ENCODE measurements around the gene THY1. TPM values are rescaled to one million over a fixed set of nuclear protein-coding genes. Genes with fewer than 3 reads are reported as not detected.
"Not testable (repeated sequence)": the region's sequence is repeated elsewhere in the genome, so short reads cannot be mapped to it uniquely, and the experiment has no call there.

Gene THY1
- total RNA-seq, 1 donor from 2014 or later, result 121 TPM

DNA sequence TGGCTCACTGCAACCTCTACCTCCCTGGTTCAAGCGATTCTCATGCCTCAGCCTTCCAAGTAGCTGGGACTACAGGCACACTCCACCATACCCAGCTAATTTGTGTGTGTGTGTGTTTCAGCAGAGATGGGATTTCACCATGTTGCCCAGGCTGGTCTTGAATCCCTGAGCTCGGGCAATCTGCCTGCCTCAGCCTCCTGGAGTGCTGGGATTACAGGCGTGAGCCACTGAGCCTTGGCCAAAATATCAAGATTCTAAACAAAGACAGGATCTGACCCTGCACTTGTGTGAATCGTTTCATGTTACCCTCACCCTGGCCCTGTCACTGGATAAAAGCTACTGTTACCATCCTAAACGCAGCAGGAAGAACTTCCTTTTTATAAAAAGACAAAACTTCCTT is 15.6 kb upstream of the THY1 start:
- no peaks in the 10 kb centered on the region for H3K36me3 Mint-ChIP-seq
- H3K9me3 Mint-ChIP-seq, result peaks cover 6% of the 10 kb centered on the region
- no peak overlapping the region for H3K27ac Mint-ChIP-seq
- no peaks in the 10 kb centered on the region for H3K27me3 Mint-ChIP-seq (ENCODE audit: low read depth)
- H3K4me3 Mint-ChIP-seq, result no peak overlapping the region
- TF ChIP-seq, protein P1, sequence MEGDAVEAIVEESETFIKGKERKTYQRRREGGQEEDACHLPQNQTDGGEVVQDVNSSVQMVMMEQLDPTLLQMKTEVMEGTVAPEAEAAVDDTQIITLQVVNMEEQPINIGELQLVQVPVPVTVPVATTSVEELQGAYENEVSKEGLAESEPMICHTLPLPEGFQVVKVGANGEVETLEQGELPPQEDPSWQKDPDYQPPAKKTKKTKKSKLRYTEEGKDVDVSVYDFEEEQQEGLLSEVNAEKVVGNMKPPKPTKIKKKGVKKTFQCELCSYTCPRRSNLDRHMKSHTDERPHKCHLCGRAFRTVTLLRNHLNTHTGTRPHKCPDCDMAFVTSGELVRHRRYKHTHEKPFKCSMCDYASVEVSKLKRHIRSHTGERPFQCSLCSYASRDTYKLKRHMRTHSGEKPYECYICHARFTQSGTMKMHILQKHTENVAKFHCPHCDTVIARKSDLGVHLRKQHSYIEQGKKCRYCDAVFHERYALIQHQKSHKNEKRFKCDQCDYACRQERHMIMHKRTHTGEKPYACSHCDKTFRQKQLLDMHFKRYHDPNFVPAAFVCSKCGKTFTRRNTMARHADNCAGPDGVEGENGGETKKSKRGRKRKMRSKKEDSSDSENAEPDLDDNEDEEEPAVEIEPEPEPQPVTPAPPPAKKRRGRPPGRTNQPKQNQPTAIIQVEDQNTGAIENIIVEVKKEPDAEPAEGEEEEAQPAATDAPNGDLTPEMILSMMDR (IDR thresholded peaks at IDR 0.05; ENCODE audit: unreplicated experiment), result no peak
- DNase-seq (ENCODE audit: low spot score in 2 of 2, unreplicated experiment in 2 of 2), result no peak
- peaks cover 5% of the 10 kb centered on the region for H3K4me1 Mint-ChIP-seq

DNA sequence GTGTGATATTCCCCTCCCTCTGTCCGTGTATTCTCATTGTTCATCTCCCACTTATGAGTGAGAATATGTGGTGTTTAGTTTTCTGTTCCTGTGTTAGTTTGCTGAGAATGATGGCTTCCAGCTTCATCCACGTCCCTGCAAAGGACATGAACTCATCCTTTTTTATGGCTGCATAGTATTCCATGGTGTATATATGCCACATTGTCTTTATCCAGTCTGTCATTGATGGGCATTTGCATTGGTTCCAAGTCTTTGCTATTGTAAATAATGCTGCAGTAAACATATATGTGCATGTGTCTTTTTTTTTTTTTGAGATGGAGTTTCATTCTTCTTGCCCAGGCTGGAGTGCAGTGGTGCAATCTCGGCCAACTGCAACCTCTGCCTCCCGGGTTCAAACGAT is 14.5 kb upstream of the THY1 start:
- H3K27ac Mint-ChIP-seq, H3K9me3 Mint-ChIP-seq: not testable (repeated sequence)

DNA sequence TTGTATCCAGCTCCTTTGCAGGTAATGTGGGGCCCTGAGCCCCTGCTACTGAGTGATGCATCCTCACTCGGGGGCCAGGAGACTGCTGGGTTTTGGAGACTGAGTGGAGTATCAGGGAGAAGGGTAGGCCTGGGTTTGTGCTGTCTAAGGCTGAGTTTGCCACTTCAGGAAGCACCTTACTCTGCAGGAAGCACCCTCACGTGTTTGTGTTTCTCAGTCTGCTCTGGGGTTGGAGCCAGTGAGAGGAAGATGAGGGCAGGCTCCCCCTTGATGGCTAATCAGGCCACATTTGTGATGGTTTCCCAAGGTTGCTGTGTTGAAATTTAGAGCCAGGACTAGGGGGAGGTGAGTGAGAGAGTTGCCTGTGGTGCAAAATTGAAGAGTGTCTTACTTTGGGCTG is 13.7 kb upstream of the THY1 start:
- TF ChIP-seq, protein P1 (IDR thresholded peaks at IDR 0.05; ENCODE audit: unreplicated experiment), result no peak
- H3K4me3 Mint-ChIP-seq, result no peak overlapping the region
- H3K27me3 Mint-ChIP-seq (ENCODE audit: low read depth), result peaks cover 3% of the 10 kb centered on the region
- no peaks in the 10 kb centered on the region for H3K36me3 Mint-ChIP-seq
- no peak for DNase-seq (ENCODE audit: low spot score in 2 of 2, unreplicated experiment in 2 of 2)
- no peaks in the 10 kb centered on the region for H3K9me3 Mint-ChIP-seq
- no peak overlapping the region for H3K27ac Mint-ChIP-seq
- peaks cover 22% of the 10 kb centered on the region for H3K4me1 Mint-ChIP-seq

More for the DNA sequence above, 14.5 kb upstream of the THY1 start:
- not testable (repeated sequence) for H3K27me3 Mint-ChIP-seq (ENCODE audit: low read depth); DNase-seq (ENCODE audit: low spot score in 2 of 2, unreplicated experiment in 2 of 2); H3K36me3 Mint-ChIP-seq; H3K4me3 Mint-ChIP-seq
- peaks cover 14% of the 10 kb centered on the region for H3K4me1 Mint-ChIP-seq

DNA sequence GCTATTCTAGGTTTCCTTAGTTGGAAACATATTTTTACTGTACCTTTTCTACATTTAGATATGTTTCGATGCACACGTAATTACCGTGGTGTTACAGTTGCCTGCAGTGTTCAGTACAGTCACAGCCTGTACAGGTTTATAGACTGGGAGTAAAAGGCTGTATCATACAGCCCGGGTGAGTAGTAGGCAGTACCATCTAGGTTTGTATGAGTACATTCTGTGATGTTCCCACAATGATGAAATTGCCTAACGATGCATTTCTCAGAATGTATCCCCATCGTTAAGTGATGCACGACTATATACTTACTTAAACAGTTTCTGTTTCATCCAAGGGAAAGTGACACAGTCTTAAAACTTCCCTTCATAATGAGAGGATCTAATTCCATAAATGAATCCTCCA is 13.1 kb upstream of the THY1 start:
- no peak for DNase-seq (ENCODE audit: low spot score in 2 of 2, unreplicated experiment in 2 of 2)
- Mint-ChIP-seq H3K27me3 (ENCODE audit: low read depth) (peaks cover 3% of the 10 kb centered on the region), H3K27ac (no peak overlapping the region), H3K4me3 (no peak overlapping the region), H3K9me3 (no peaks in the 10 kb centered on the region), H3K36me3 (no peaks in the 10 kb centered on the region), H3K4me1 (peaks cover 29% of the 10 kb centered on the region)
- TF ChIP-seq, protein P1 (IDR thresholded peaks at IDR 0.05; ENCODE audit: unreplicated experiment), result no peak

DNA sequence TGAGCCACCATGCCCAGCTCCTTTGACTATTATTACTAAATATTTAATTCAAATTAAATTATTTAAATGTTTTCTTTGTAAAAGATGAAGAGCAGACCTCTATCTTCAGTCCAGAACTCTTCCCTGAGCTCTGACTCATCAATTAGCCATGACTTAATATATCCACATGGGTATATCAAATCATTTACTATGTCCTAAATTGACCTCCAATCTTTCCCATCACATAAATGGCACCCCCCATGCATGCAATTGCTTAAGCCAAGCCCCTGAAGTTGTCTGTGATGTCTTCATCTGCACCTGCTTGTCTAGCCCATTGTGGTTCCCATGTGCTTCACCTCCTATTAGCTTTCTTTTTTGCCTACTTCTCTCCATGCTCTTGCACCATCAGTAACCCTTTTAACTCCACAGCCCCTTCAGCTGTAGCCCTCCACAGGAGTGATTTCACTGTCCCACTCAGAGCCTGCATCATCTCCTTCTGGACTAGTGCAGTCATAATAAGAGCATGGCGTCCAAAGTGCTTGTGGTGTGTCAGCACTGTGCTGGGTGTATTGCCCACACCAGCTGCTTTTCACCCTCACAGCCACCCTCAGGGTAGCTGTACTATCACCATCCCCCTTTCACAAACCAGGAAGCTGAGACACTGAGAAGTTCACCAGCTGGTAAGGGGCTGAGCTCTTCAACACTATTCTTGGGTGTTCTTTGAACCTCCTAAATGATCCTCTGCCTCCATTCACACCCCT is 11.8 kb upstream of the THY1 start:
- no peaks in the 10 kb centered on the region for H3K9me3 Mint-ChIP-seq
- no peaks in the 10 kb centered on the region for H3K36me3 Mint-ChIP-seq
- TF ChIP-seq, protein P1 (IDR thresholded peaks at IDR 0.05; ENCODE audit: unreplicated experiment), result no peak
- H3K4me1 Mint-ChIP-seq, result peaks cover 29% of the 10 kb centered on the region
- H3K27me3 Mint-ChIP-seq (ENCODE audit: low read depth), result peaks cover 3% of the 10 kb centered on the region
- H3K27ac Mint-ChIP-seq, result peak overlapping the region; percentile 17
- no peak for DNase-seq (ENCODE audit: low spot score in 2 of 2, unreplicated experiment in 2 of 2)
- no peak overlapping the region for H3K4me3 Mint-ChIP-seq

DNA sequence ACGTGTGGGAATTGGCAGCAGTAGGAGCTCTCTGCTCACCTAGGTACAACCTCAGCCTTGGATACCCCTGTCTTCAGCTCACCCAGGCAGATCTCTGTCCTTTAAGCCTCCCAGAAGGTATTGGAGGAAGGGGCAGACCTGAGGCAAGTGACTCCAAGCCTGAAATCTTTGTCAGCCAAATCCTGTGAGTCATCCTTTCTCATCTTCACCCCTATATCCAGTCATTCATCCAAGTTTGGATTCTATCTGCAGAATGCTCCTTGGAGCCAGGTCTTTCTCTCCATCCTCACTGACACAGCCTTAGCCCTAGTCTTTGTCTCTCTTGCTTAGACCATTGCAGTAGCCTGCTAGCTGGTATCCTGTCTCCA is 10.4 kb upstream of the THY1 start:
- peaks cover 3% of the 10 kb centered on the region for H3K27me3 Mint-ChIP-seq (ENCODE audit: low read depth)
- peak overlapping the region; percentile 96 for H3K27ac Mint-ChIP-seq
- no peak for DNase-seq (ENCODE audit: low spot score in 2 of 2, unreplicated experiment in 2 of 2)
- H3K9me3 Mint-ChIP-seq, result no peaks in the 10 kb centered on the region
- TF ChIP-seq, protein P1 (IDR thresholded peaks at IDR 0.05; ENCODE audit: unreplicated experiment), result no peak
- no peaks in the 10 kb centered on the region for H3K36me3 Mint-ChIP-seq
- H3K4me3 Mint-ChIP-seq, result no peak overlapping the region
- H3K4me1 Mint-ChIP-seq, result peaks cover 28% of the 10 kb centered on the region

Measured in mesothelial cell of epicardium (in vitro differentiated cells).